Dendritic cell treated with granulocyte-macrophage colony-stimulating factor and Interleukin-4, amounts not matched to agents 40 ng/mL and 50 ng/mL, for 4 days (primary cell): ENCODE results near the gene CYTH1.
"Not testable (repeated sequence)": the region's sequence is repeated elsewhere in the genome, so short reads cannot be mapped to it uniquely, and the experiment has no call there.

Experiments used
- H3K27ac Mint-ChIP-seq: one replicate; pipeline ENCODE4 v1.8.0; 2022; ENCODE audit warnings: mild to moderate bottlenecking, mixed read lengths
- H3K27me3 Mint-ChIP-seq: one replicate; pipeline ENCODE4 v1.8.0; 2022; ENCODE audit warnings: mild to moderate bottlenecking, mixed read lengths
- H3K36me3 Mint-ChIP-seq: one replicate; pipeline ENCODE4 v1.8.0; 2022; ENCODE audit warnings: low read depth, mixed read lengths
- H3K4me1 Mint-ChIP-seq: one replicate; pipeline ENCODE4 v1.8.0; 2022; ENCODE audit warnings: low read depth, mixed read lengths
- H3K4me3 Mint-ChIP-seq: one replicate; pipeline ENCODE4 v1.8.0; 2022; ENCODE audit warnings: mild to moderate bottlenecking, moderate library complexity, mixed read lengths
- H3K9me3 Mint-ChIP-seq: one replicate; pipeline ENCODE4 v1.8.0; 2022; ENCODE audit warnings: mixed read lengths
- intact Hi-C: fragments of 100-400 bp; cut with micrococcal nuclease; formaldehyde crosslinking; loops from one replicate; pipeline ENCODE4 v1.15.0; 2022

Gene CYTH1

GRCh38 chr17:78751447-78752161 lies 30.5 kb downstream of the CYTH1 start:
- peaks cover 27% of the 10 kb centered on the region for H3K36me3 Mint-ChIP-seq
- intact Hi-C loops: no loop called here
- H3K4me1 Mint-ChIP-seq: peaks cover 83% of the 10 kb centered on the region
- no peaks in the 10 kb centered on the region for H3K9me3 Mint-ChIP-seq
- peak overlapping the region; percentile 42 for H3K4me3 Mint-ChIP-seq
- peak overlapping the region; percentile 86 for H3K27ac Mint-ChIP-seq
- no peaks in the 10 kb centered on the region for H3K27me3 Mint-ChIP-seq

- intact Hi-C loops, H3K4me3 Mint-ChIP-seq, H3K27me3 Mint-ChIP-seq, H3K9me3 Mint-ChIP-seq: not testable (repeated sequence)
- Mint-ChIP-seq H3K4me1 (peaks cover 85% of the 10 kb centered on the region), H3K27ac (peak overlapping the region; percentile 86), H3K36me3 (peaks cover 27% of the 10 kb centered on the region)
These were observed 31.1 kb downstream of the CYTH1 start for GRCh38 chr17:78751000-78751399.

- intact Hi-C loops: loop anchor here (5.0 kb wide), 1 partner anchor 33 kb away; the partner anchor contains the start of gene CYTH1
- Mint-ChIP-seq H3K4me3 (peak overlapping the region; percentile 43), H3K36me3 (peaks cover 32% of the 10 kb centered on the region), H3K4me1 (peaks cover 83% of the 10 kb centered on the region), H3K27me3 (no peaks in the 10 kb centered on the region), H3K27ac (peak overlapping the region; percentile 79), H3K9me3 (no peaks in the 10 kb centered on the region)
These were observed 33.2 kb downstream of the CYTH1 start for GRCh38 chr17:78748730-78749317.

- Mint-ChIP-seq H3K36me3 (peaks cover 38% of the 10 kb centered on the region), H3K4me1 (peaks cover 81% of the 10 kb centered on the region), H3K27ac (peak overlapping the region; percentile 79), H3K9me3 (no peaks in the 10 kb centered on the region), H3K27me3 (no peaks in the 10 kb centered on the region), H3K4me3 (peak overlapping the region; percentile 64)
- intact Hi-C loops: loop anchor here (5.0 kb wide), 1 partner anchor 34 kb away; the partner anchor contains the start of gene CYTH1
These were observed 33.9 kb downstream of the CYTH1 start for GRCh38 chr17:78748048-78748729.

- H3K27me3 Mint-ChIP-seq: no peaks in the 10 kb centered on the region
- H3K27ac Mint-ChIP-seq: peak overlapping the region; percentile 79
- intact Hi-C loops: loop anchor here (5.0 kb wide), 1 partner anchor 35 kb away; the partner anchor contains the start of gene CYTH1
- H3K36me3 Mint-ChIP-seq: peaks cover 43% of the 10 kb centered on the region
- no peaks in the 10 kb centered on the region for H3K9me3 Mint-ChIP-seq
- peaks cover 81% of the 10 kb centered on the region for H3K4me1 Mint-ChIP-seq
- H3K4me3 Mint-ChIP-seq: peak overlapping the region; percentile 20
These were observed 34.6 kb downstream of the CYTH1 start for GRCh38 chr17:78747488-78747887.

- Mint-ChIP-seq H3K27me3 (no peaks in the 10 kb centered on the region), H3K27ac (peak overlapping the region; percentile 79), H3K4me3 (no peak overlapping the region), H3K9me3 (no peaks in the 10 kb centered on the region), H3K4me1 (peaks cover 82% of the 10 kb centered on the region), H3K36me3 (peaks cover 42% of the 10 kb centered on the region)
- intact Hi-C loops: loop anchor here (5.0 kb wide), 1 partner anchor 35 kb away; the partner anchor contains the start of gene CYTH1
These were observed 35.2 kb downstream of the CYTH1 start for GRCh38 chr17:78746949-78747269.

- no peak overlapping the region for H3K4me3 Mint-ChIP-seq
- H3K36me3 Mint-ChIP-seq: peaks cover 42% of the 10 kb centered on the region
These were observed 35.7 kb downstream of the CYTH1 start for GRCh38 chr17:78746263-78746948.

GRCh38 chr17:78745407-78746088 lies 36.5 kb downstream of the CYTH1 start:
- Mint-ChIP-seq H3K4me1 (peaks cover 82% of the 10 kb centered on the region), H3K27ac (peak overlapping the region; percentile 79), H3K36me3 (peaks cover 36% of the 10 kb centered on the region), H3K4me3 (no peak overlapping the region), H3K9me3 (no peaks in the 10 kb centered on the region), H3K27me3 (no peaks in the 10 kb centered on the region)
- intact Hi-C loops: loop anchor here (5.0 kb wide), 1 partner anchor 37 kb away; the partner anchor contains the start of gene CYTH1

More at GRCh38 chr17:78746263-78746948, 35.7 kb downstream of the CYTH1 start:
- Mint-ChIP-seq H3K27me3 (no peaks in the 10 kb centered on the region), H3K27ac (peak overlapping the region; percentile 79), H3K9me3 (no peaks in the 10 kb centered on the region), H3K4me1 (peaks cover 82% of the 10 kb centered on the region)
- intact Hi-C loops: loop anchor here (5.0 kb wide), 1 partner anchor 36 kb away; the partner anchor contains the start of gene CYTH1

- intact Hi-C loops: no loop called here
- Mint-ChIP-seq H3K36me3 (peaks cover 50% of the 10 kb centered on the region), H3K27ac (no peak overlapping the region), H3K4me3 (no peak overlapping the region), H3K27me3 (no peaks in the 10 kb centered on the region), H3K4me1 (peaks cover 78% of the 10 kb centered on the region), H3K9me3 (no peaks in the 10 kb centered on the region)
These were observed 39.2 kb downstream of the CYTH1 start for GRCh38 chr17:78742901-78743300.

- peaks cover 79% of the 10 kb centered on the region for H3K4me1 Mint-ChIP-seq
- no peaks in the 10 kb centered on the region for H3K9me3 Mint-ChIP-seq
- no peaks in the 10 kb centered on the region for H3K27me3 Mint-ChIP-seq
- peaks cover 52% of the 10 kb centered on the region for H3K36me3 Mint-ChIP-seq
- H3K4me3 Mint-ChIP-seq: no peak overlapping the region
- H3K27ac Mint-ChIP-seq: peak overlapping the region; percentile 22
- intact Hi-C loops: no loop called here
These were observed 40.3 kb downstream of the CYTH1 start for GRCh38 chr17:78741644-78742284.

GRCh38 chr17:78739331-78739931 lies 42.6 kb downstream of the CYTH1 start:
- Mint-ChIP-seq H3K4me3 (no peak overlapping the region), H3K27ac (peak overlapping the region; percentile 52), H3K27me3 (no peaks in the 10 kb centered on the region), H3K9me3 (no peaks in the 10 kb centered on the region), H3K36me3 (peaks cover 62% of the 10 kb centered on the region), H3K4me1 (peaks cover 77% of the 10 kb centered on the region)
- intact Hi-C loops: loop anchor here (5.0 kb wide), 1 partner anchor 33 kb away; no protein-coding TSS in a partner anchor

GRCh38 chr17:78738698-78739097 lies 43.4 kb downstream of the CYTH1 start:
- H3K27me3 Mint-ChIP-seq: no peaks in the 10 kb centered on the region
- peaks cover 59% of the 10 kb centered on the region for H3K36me3 Mint-ChIP-seq

More at GRCh38 chr17:78738698-78739097, 43.4 kb downstream of the CYTH1 start:
- peak overlapping the region; percentile 52 for H3K27ac Mint-ChIP-seq
- peaks cover 82% of the 10 kb centered on the region for H3K4me1 Mint-ChIP-seq
- intact Hi-C loops: loop anchor here (5.0 kb wide), 1 partner anchor 34 kb away; no protein-coding TSS in a partner anchor
- H3K4me3 Mint-ChIP-seq: no peak overlapping the region
- H3K9me3 Mint-ChIP-seq: no peaks in the 10 kb centered on the region
